Measurements from ENCODE around the gene LAPTM5. TPM values are rescaled to one million over a fixed set of nuclear protein-coding genes. Genes with fewer than 3 reads are reported as not detected.

Gene LAPTM5
- total and polyA plus RNA-seq, 2 of the 8 experiments (the other 6 are each of a cell fraction or from before 2014, with no cell fraction given): 0.37 to 1.4 TPM

GRCh38 chr1:30793209-30793608 lies 35.6 kb upstream of the LAPTM5 start (continued):
- TF ChIP-seq CBX8 (IDR thresholded peaks at IDR 0.05; ENCODE audit: borderline replicate concordance, low read depth, low read length) (no peak), RFX5 (IDR thresholded peaks at IDR 0.05; ENCODE audit: borderline replicate concordance, low read depth, low read length) (no peak)
